Endothelial cell of umbilical vein (primary cell): ENCODE measurements around the gene CEP250. TPM values are rescaled to one million over a fixed set of nuclear protein-coding genes. Genes with fewer than 3 reads are reported as not detected.

Experiments used
- BruUV-seq: library from RNA; stranded (reverse); fragments of 400-500 nt; replicated peaks from 2 replicates; lab custom pipeline; 2021; lab: Mats Ljungman, UMichigan
- CTCF ChIA-PET: fragments of 300-600, 350-600 bp; sonication (Branson Sonifier 250); formaldehyde crosslinking; loops from one replicate; lab custom pipeline; 2021; ENCODE audit warnings: antibody characterized with exemption, inconsistent platforms; lab: Charles Lee
- POLR2A ChIA-PET: fragments of 300-600, 350-600 bp; sonication (Branson Sonifier 250); formaldehyde crosslinking; loops from one replicate; lab custom pipeline; 2021; ENCODE audit warnings: antibody characterized with exemption, inconsistent platforms; lab: Charles Lee
- DNase-seq: peaks from one replicate; pipeline ENCODE4 v3.0.0-alpha.2; 2011; ENCODE audit warnings: low read depth, low spot score
- FAIRE-seq: peaks from 2 replicates; lab custom pipeline; 2011; peaks lifted over from hg19 to GRCh38; lab: Jason Lieb, UNC
- H2AFZ ChIP-seq: 2 replicates; pipeline ENCODE4 v1.6.0; 2012; ENCODE audit warnings: low read depth, low read length, control low read depth, inconsistent platforms
- H3K27ac ChIP-seq: 2 replicates; pipeline ENCODE4 v1.5.1; 2011; ENCODE audit warnings: low read depth, mild to moderate bottlenecking, control low read depth, low read length, moderate library complexity; ENCODE audit not compliant: insufficient read depth
- H3K27me3 ChIP-seq, 2 experiments: 2 replicates each; pipeline versions ENCODE4 v1.6.0 to v1.6.1; 2011; ENCODE audit warnings: low read length in 2 of 2, mixed read lengths in 1 of 2; ENCODE audit not compliant: control insufficient read depth in 2 of 2, insufficient read depth in 2 of 2
- H3K36me3 ChIP-seq, 2 experiments: 2 replicates in 1 of 2; 3 replicates in 1 of 2; pipeline ENCODE4 v1.5.1; 2011; ENCODE audit warnings: low read length in 2 of 2, mild to moderate bottlenecking in 1 of 2, moderate library complexity in 1 of 2; ENCODE audit not compliant: control insufficient read depth in 2 of 2, insufficient read depth in 2 of 2; ENCODE audit errors: extremely low read depth in 1 of 2
- H3K4me1 ChIP-seq: 3 replicates; pipeline ENCODE4 v1.5.1; 2011; ENCODE audit warnings: mild to moderate bottlenecking, low read length; ENCODE audit not compliant: control insufficient read depth, insufficient read depth; ENCODE audit errors: extremely low read depth
- H3K4me2 ChIP-seq: 2 replicates; pipeline ENCODE4 v1.6.1; 2011; ENCODE audit warnings: low read length, control low read depth, mixed read lengths; ENCODE audit not compliant: insufficient read depth
- H3K4me3 ChIP-seq, 3 experiments: fragments of 200-600 bp in 1 of 3; sonication (generic), shearing (Covaris generic) in 1 of 3; replicated peaks in 1 of 3; 2 replicates each; pipeline ENCODE4 v1.5.1; 2011 to 2016; ENCODE audit warnings: control low read depth in 3 of 3, low read length in 3 of 3, mild to moderate bottlenecking in 2 of 3, inconsistent platforms in 1 of 3, low read depth in 1 of 3, moderate library complexity in 1 of 3; ENCODE audit not compliant: insufficient read depth in 1 of 3
- H3K79me2 ChIP-seq: 2 replicates; pipeline ENCODE4 v1.6.0; 2012; ENCODE audit warnings: low read length, inconsistent platforms; ENCODE audit not compliant: control insufficient read depth, insufficient read depth
- H3K9ac ChIP-seq: replicated peaks from 2 replicates; pipeline ENCODE3; 2011; ENCODE audit warnings: low read length, control low read depth; ENCODE audit not compliant: insufficient read depth; ENCODE audit errors: extremely low read depth
- H3K9me1 ChIP-seq: replicated peaks from 3 replicates; pipeline ENCODE4 v1.6.0; 2011; ENCODE audit warnings: mild to moderate bottlenecking, low read length; ENCODE audit not compliant: control insufficient read depth, insufficient read depth; ENCODE audit errors: extremely low read depth
- H3K9me3 ChIP-seq: replicated peaks from 2 replicates; pipeline ENCODE4 v1.5.1; 2012; ENCODE audit warnings: low read length, inconsistent platforms; ENCODE audit not compliant: control insufficient read depth, insufficient read depth
- H4K20me1 ChIP-seq: replicated peaks from 2 replicates; pipeline ENCODE3; 2011; ENCODE audit warnings: mild to moderate bottlenecking, low read length; ENCODE audit not compliant: control insufficient read depth, insufficient read depth; ENCODE audit errors: extremely low read depth
- EZH2 ChIP-seq: IDR thresholded peaks from 2 replicates; pipeline ENCODE4 v1.6.1; 2012; ENCODE audit warnings: borderline replicate concordance, low read depth, mild to moderate bottlenecking, moderate library complexity, low read length, inconsistent platforms; ENCODE audit not compliant: severe bottlenecking
- FOS ChIP-seq: IDR thresholded peaks from 2 replicates; pipeline ENCODE4 v1.6.1; 2011; ENCODE audit warnings: mild to moderate bottlenecking, low read length, moderate library complexity, borderline replicate concordance; ENCODE audit not compliant: insufficient read depth
- GATA2 ChIP-seq: IDR thresholded peaks from 2 replicates; pipeline ENCODE4 v1.7.0; 2011; ENCODE audit warnings: low read depth, mild to moderate bottlenecking, moderate library complexity, mixed read lengths, low read length; ENCODE audit not compliant: insufficient read length, insufficient read depth
- JUN ChIP-seq: IDR thresholded peaks from 2 replicates; pipeline ENCODE4 v1.6.1; 2011; ENCODE audit warnings: borderline replicate concordance, low read depth; ENCODE audit not compliant: insufficient read length, insufficient read depth
- MYC ChIP-seq: IDR thresholded peaks from one replicate; pipeline ENCODE4 v1.6.1; 2011; ENCODE audit warnings: mild to moderate bottlenecking, low read depth, low read length
- POLR2A ChIP-seq: IDR thresholded peaks from 2 replicates; pipeline ENCODE4 v1.6.1; 2012; ENCODE audit warnings: low read depth, mild to moderate bottlenecking, control low read depth, low read length
- POLR2AphosphoS5 ChIP-seq: IDR thresholded peaks from 2 replicates; pipeline ENCODE4 v1.6.1; 2012; ENCODE audit warnings: low read depth, mild to moderate bottlenecking, control low read depth, low read length, moderate library complexity; ENCODE audit not compliant: insufficient read depth
- dilution Hi-C: fragments of 300-500 bp; cut with MboI; formaldehyde crosslinking; loops from one replicate; pipeline ENCODE4 v1.15.0; 2019; ENCODE audit warnings: low sequenced_read_pairs; ENCODE audit not compliant: extremely low pct_ligation_motif_present
- intact Hi-C: fragments of 100-400 bp; cut with micrococcal nuclease; formaldehyde crosslinking; loops from one replicate; pipeline ENCODE4 v1.10.0; 2022
- polyA plus RNA-seq, 4 experiments: library from polyadenylated mRNA; depleted of rRNA in 3 of 4; stranded (reverse) in 3 of 4; unstranded in 1 of 4; fragments of >200 nt; gene quantifications; 2 replicates each; pipeline versions ENCODE4 v1.2.1 to v1.2.3, GENCODE V29; 2011 to 2012; ENCODE audit warnings: missing spikeins in 1 of 4
- total RNA-seq: library from RNA; stranded (reverse); gene quantifications from 2 replicates; pipeline ENCODE4 v1.2.3, GENCODE V29; 2021
- TF ChIP-seq, protein P1 (sequence below): IDR thresholded peaks from 2 replicates; pipeline ENCODE4 v1.6.1; 2011; ENCODE audit not compliant: insufficient read depth, insufficient read length
- TF ChIP-seq, protein P2 (sequence below), 2 donors: IDR thresholded peaks; 1 replicate in 1 of 2; 2 replicates in 1 of 2; pipeline ENCODE4 v1.5.1; 2011; ENCODE audit warnings: low read length in 2 of 2, mild to moderate bottlenecking in 2 of 2, moderate library complexity in 2 of 2, control low read depth in 1 of 2, inconsistent platforms in 1 of 2, low read depth in 1 of 2; ENCODE audit not compliant: insufficient read depth in 1 of 2; ENCODE audit errors: extremely low read depth in 1 of 2

CEP250 gene
- total and polyA plus RNA-seq, 2 donors (not counting 3 experiments of a cell fraction or from before 2014, with no cell fraction given), result 5.3 to 58.9 TPM

DNA sequence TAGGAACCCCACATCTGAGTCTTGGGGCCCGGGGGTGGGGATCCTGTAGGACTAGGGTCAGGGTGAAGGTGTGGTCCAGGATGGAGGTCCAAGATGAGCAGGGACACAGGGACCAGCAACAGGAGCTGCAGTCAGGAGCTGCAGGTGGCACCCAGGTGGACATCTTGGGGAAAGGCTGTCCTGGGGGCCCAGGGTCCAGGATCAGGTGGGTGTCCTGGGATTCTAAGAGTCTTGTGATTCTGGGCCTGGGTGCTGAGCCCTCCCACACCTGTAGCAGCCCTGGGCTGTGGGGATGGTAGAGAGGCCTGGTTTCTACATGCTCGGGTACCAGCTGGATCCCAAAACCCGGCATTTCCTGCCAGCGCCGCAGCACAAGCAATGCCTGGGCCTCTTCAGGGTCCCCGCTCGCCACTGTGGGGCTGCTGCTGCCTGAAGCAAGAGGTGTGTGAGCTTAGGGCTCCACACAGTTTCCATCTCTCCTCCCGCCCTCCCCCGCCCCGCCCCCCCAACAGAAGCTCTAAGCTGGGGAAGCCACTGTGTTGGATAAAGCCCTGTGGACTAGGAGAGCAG, 107.2 kb downstream of the CEP250 start:
- TF ChIP-seq POLR2A (no peak), EZH2 (no peak), POLR2AphosphoS5 (no peak), JUN (no peak)
- TF ChIP-seq, protein P1, sequence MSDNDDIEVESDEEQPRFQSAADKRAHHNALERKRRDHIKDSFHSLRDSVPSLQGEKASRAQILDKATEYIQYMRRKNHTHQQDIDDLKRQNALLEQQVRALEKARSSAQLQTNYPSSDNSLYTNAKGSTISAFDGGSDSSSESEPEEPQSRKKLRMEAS, result no peak
- Histone ChIP-seq H3K27ac (no peak overlapping the region), H3K9me1 (no peaks in the 10 kb centered on the region), H2AFZ (no peak overlapping the region), H3K79me2 (no peaks in the 10 kb centered on the region), H3K4me2 (no peak overlapping the region), H3K9ac (no peak overlapping the region), H3K27me3 (no peaks in the 10 kb centered on the region), H3K9me3 (no peaks in the 10 kb centered on the region), H4K20me1 (no peaks in the 10 kb centered on the region), H3K4me1 (no peaks in the 10 kb centered on the region), H3K4me3 (no peak overlapping the region), H3K36me3 (no peaks in the 10 kb centered on the region)
- ChIA-PET CTCF (interaction anchor here (0.7 kb wide), 1 partner anchor 9 kb away, joined by 3 read pairs; no protein-coding TSS in a partner anchor), POLR2A (no interaction called here)
- intact Hi-C loops, result no loop called here
- no peak for FAIRE-seq
- no TSS peak for BruUV-seq
- dilution Hi-C loops, result no loop called here
- DNase-seq, result no peak

DNA sequence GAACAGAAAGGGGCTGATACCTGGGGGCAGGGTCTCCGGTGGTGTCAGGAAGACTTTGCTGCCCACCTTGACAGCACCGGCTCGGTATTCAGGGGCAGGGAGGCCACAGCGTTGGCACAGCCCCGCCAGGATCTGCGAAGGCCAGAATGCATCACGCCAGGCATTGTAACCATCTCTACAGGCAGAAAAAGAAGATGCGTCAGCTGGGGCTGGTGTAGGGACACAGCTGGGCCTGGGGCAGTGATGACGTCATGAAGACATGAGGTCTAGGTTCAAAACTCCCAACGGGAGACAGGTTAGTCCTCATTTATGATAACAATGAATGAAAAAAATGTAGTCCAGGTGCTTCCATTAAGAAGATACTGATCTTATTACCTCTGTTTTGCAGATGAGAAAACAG, 108.4 kb downstream of the CEP250 start:
- POLR2A ChIA-PET, result no interaction called here
- no peak for FAIRE-seq
- no TSS peak for BruUV-seq

More for the DNA sequence above, 108.4 kb downstream of the CEP250 start:
- Histone ChIP-seq H3K9me3 (no peaks in the 10 kb centered on the region), H3K27ac (no peak overlapping the region), H4K20me1 (no peaks in the 10 kb centered on the region), H3K79me2 (no peaks in the 10 kb centered on the region), H2AFZ (no peak overlapping the region), H3K4me2 (no peak overlapping the region), H3K4me1 (no peaks in the 10 kb centered on the region), H3K36me3 (no peaks in the 10 kb centered on the region), H3K27me3 (no peaks in the 10 kb centered on the region), H3K9ac (no peak overlapping the region), H3K9me1 (no peaks in the 10 kb centered on the region), H3K4me3 (no peak overlapping the region)
- intact Hi-C loops, result no loop called here
- DNase-seq, result no peak
- dilution Hi-C loops, result no loop called here
- TF ChIP-seq POLR2AphosphoS5, result no peak
- TF ChIP-seq, protein P1, result no peak
- TF ChIP-seq EZH2, result no peak
- no peak for TF ChIP-seq JUN
- TF ChIP-seq GATA2, result no peak
- no peak for TF ChIP-seq POLR2A
- TF ChIP-seq, protein P2, sequence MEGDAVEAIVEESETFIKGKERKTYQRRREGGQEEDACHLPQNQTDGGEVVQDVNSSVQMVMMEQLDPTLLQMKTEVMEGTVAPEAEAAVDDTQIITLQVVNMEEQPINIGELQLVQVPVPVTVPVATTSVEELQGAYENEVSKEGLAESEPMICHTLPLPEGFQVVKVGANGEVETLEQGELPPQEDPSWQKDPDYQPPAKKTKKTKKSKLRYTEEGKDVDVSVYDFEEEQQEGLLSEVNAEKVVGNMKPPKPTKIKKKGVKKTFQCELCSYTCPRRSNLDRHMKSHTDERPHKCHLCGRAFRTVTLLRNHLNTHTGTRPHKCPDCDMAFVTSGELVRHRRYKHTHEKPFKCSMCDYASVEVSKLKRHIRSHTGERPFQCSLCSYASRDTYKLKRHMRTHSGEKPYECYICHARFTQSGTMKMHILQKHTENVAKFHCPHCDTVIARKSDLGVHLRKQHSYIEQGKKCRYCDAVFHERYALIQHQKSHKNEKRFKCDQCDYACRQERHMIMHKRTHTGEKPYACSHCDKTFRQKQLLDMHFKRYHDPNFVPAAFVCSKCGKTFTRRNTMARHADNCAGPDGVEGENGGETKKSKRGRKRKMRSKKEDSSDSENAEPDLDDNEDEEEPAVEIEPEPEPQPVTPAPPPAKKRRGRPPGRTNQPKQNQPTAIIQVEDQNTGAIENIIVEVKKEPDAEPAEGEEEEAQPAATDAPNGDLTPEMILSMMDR (IDR thresholded peaks at IDR 0.05; ENCODE audit: extremely low read depth in 1 of 2, insufficient read depth in 1 of 2, low read depth in 1 of 2, low read length in 2 of 2), result no peak
- no peak for TF ChIP-seq FOS
- no peak for TF ChIP-seq MYC
- CTCF ChIA-PET, result interaction anchor here (1.3 kb wide), 1 partner anchor 35 kb away, joined by 3 read pairs; no protein-coding TSS in a partner anchor
